Stimulated activated naive B cell treated with anti-CD40 and anti-IgM and Interleukin-4, amounts not matched to agents 10 μg/mL and 1 μg/mL and 100 μg/mL, for 72 hours (primary cell): ENCODE data around the gene PRKD3.

Experiments used
- ATAC-seq, 2 donors: fragments of 150-1000 bp; cut with Tn5 transposase; replicated peaks; 2 replicates each; pipeline ENCODE4 v1.10.0; 2021; ENCODE audit warnings: moderate library complexity in 1 of 2
- DNase-seq: peaks from one replicate; pipeline ENCODE4 v3.0.0; 2021
- H3K27ac Mint-ChIP-seq: one replicate; pipeline ENCODE4 v1.8.0; 2022; ENCODE audit warnings: mild to moderate bottlenecking, mixed read lengths
- H3K27me3 Mint-ChIP-seq, 2 donors: one replicate each; pipeline ENCODE4 v1.8.0; 2022; ENCODE audit warnings: mixed read lengths in 2 of 2
- H3K36me3 Mint-ChIP-seq, 2 donors: one replicate each; pipeline ENCODE4 v1.8.0; 2022; ENCODE audit warnings: mixed read lengths in 2 of 2, mild to moderate bottlenecking in 1 of 2
- H3K4me1 Mint-ChIP-seq, 2 donors: one replicate each; pipeline ENCODE4 v1.8.0; 2022; ENCODE audit warnings: mixed read lengths in 2 of 2, mild to moderate bottlenecking in 1 of 2
- H3K4me3 Mint-ChIP-seq, 2 donors: one replicate each; pipeline ENCODE4 v1.8.0; 2022; ENCODE audit warnings: mild to moderate bottlenecking in 2 of 2, mixed read lengths in 2 of 2, moderate library complexity in 1 of 2
- H3K9me3 Mint-ChIP-seq, 2 donors: one replicate each; pipeline ENCODE4 v1.8.0; 2022; ENCODE audit warnings: mixed read lengths in 2 of 2, mild to moderate bottlenecking in 1 of 2

Gene PRKD3

GRCh38 chr2:37355735-37356134, 31.1 kb upstream of the PRKD3 start:
- H3K4me3 Mint-ChIP-seq, result no peak overlapping the region
- H3K4me1 Mint-ChIP-seq, result peaks cover 3 to 4% of the 10 kb centered on the region in 2 donors
- no peaks in the 10 kb centered on the region for H3K9me3 Mint-ChIP-seq
- H3K36me3 Mint-ChIP-seq, result peaks cover 0 to 3% of the 10 kb centered on the region in 2 donors
- DNase-seq, result no peak
- ATAC-seq, result no peak
- H3K27ac Mint-ChIP-seq, result no peak overlapping the region
- H3K27me3 Mint-ChIP-seq, result peaks cover 25 to 43% of the 10 kb centered on the region in 2 donors

GRCh38 chr2:37354531-37354930, 29.9 kb upstream of the PRKD3 start:
- no peak overlapping the region for H3K4me3 Mint-ChIP-seq
- H3K27me3 Mint-ChIP-seq, result peaks cover 22 to 34% of the 10 kb centered on the region in 2 donors
- no peak for DNase-seq
- no peak overlapping the region for H3K27ac Mint-ChIP-seq
- no peaks in the 10 kb centered on the region for H3K9me3 Mint-ChIP-seq
- peaks cover 11 to 14% of the 10 kb centered on the region in 2 donors for H3K4me1 Mint-ChIP-seq
- ATAC-seq, result no peak
- H3K36me3 Mint-ChIP-seq, result peaks cover 0 to 3% of the 10 kb centered on the region in 2 donors

GRCh38 chr2:37350034-37350433, 25.4 kb upstream of the PRKD3 start:
- Mint-ChIP-seq H3K4me3 (peak overlapping the region; percentile 20 to 48), H3K27ac (peak overlapping the region; percentile 38), H3K9me3 (no peaks in the 10 kb centered on the region), H3K36me3 (peaks cover 0 to 3% of the 10 kb centered on the region in 2 donors), H3K4me1 (peaks cover 18 to 31% of the 10 kb centered on the region in 2 donors), H3K27me3 (peaks cover 21% of the 10 kb centered on the region in 2 donors)
- DNase-seq (peak; percentile 85), ATAC-seq (peak; percentile 95 to 98)

GRCh38 chr2:37349231-37349860, 24.7 kb upstream of the PRKD3 start:
- H3K4me3 Mint-ChIP-seq, result no peak overlapping the region
- peaks cover 20 to 37% of the 10 kb centered on the region in 2 donors for H3K4me1 Mint-ChIP-seq
- H3K27me3 Mint-ChIP-seq, result peaks cover 17% of the 10 kb centered on the region in 2 donors
- H3K9me3 Mint-ChIP-seq, result no peaks in the 10 kb centered on the region
- peak; percentile 35 to 38 for ATAC-seq
- H3K36me3 Mint-ChIP-seq, result peaks cover 0 to 3% of the 10 kb centered on the region in 2 donors
- H3K27ac Mint-ChIP-seq, result peak overlapping the region; percentile 56
- no peak for DNase-seq

- H3K4me3 Mint-ChIP-seq, result no peak overlapping the region
- peaks cover 25 to 48% of the 10 kb centered on the region in 2 donors for H3K4me1 Mint-ChIP-seq
- no peaks in the 10 kb centered on the region for H3K36me3 Mint-ChIP-seq
- peaks cover 7% of the 10 kb centered on the region in 2 donors for H3K27me3 Mint-ChIP-seq
- no peak for ATAC-seq
- DNase-seq, result no peak
- no peaks in the 10 kb centered on the region for H3K9me3 Mint-ChIP-seq
- H3K27ac Mint-ChIP-seq, result no peak overlapping the region
These were observed 23.5 kb upstream of the PRKD3 start for GRCh38 chr2:37348155-37348554.

- peaks cover 7 to 11% of the 10 kb centered on the region in 2 donors for H3K27me3 Mint-ChIP-seq
- peak within 1 kb of the TSS; percentile 87 to 90 for H3K4me3 Mint-ChIP-seq
- peaks cover 0 to 3% of the 10 kb centered on the region in 2 donors for H3K36me3 Mint-ChIP-seq
- peaks cover 22 to 53% of the 10 kb centered on the region in 2 donors for H3K4me1 Mint-ChIP-seq
- H3K27ac Mint-ChIP-seq, result peak within 1 kb of the TSS; percentile 90
- DNase-seq, result peak; percentile 30
- no peaks in the 10 kb centered on the region for H3K9me3 Mint-ChIP-seq
- ATAC-seq, result peak; percentile 73 to 76
These were observed 20.1 kb upstream of the PRKD3 start, which contains the start of gene QPCT for GRCh38 chr2:37344453-37345361. Gene QPCT (plus strand): TSS chr2:37344630. CDS start chr2:37344732, 102 bp downstream.

- peaks cover 0 to 3% of the 10 kb centered on the region in 2 donors for H3K36me3 Mint-ChIP-seq
- ATAC-seq (no peak), DNase-seq (no peak)
- H3K4me1 Mint-ChIP-seq, result peaks cover 15 to 45% of the 10 kb centered on the region in 2 donors
- H3K27me3 Mint-ChIP-seq, result peaks cover 7 to 11% of the 10 kb centered on the region in 2 donors
- peak overlapping the region; percentile 87 to 90 for H3K4me3 Mint-ChIP-seq
- peak overlapping the region; percentile 90 for H3K27ac Mint-ChIP-seq
- H3K9me3 Mint-ChIP-seq, result no peaks in the 10 kb centered on the region
These were observed 19.2 kb upstream of the PRKD3 start for GRCh38 chr2:37343537-37344434.

- Mint-ChIP-seq H3K27me3 (peaks cover 1 to 7% of the 10 kb centered on the region in 2 donors), H3K9me3 (no peaks in the 10 kb centered on the region), H3K36me3 (peaks cover 0 to 3% of the 10 kb centered on the region in 2 donors), H3K27ac (no peak overlapping the region), H3K4me1 (peaks cover 16 to 54% of the 10 kb centered on the region in 2 donors), H3K4me3 (no peak overlapping the region)
- DNase-seq (no peak), ATAC-seq (no peak)
These were observed 18.1 kb upstream of the PRKD3 start for GRCh38 chr2:37342591-37343220.

- H3K27me3 Mint-ChIP-seq, result peaks cover 0 to 3% of the 10 kb centered on the region in 2 donors
- no peak overlapping the region for H3K4me3 Mint-ChIP-seq
- H3K36me3 Mint-ChIP-seq, result peaks cover 0 to 3% of the 10 kb centered on the region in 2 donors
- H3K9me3 Mint-ChIP-seq, result no peaks in the 10 kb centered on the region
- ATAC-seq (no peak), DNase-seq (no peak)
- H3K4me1 Mint-ChIP-seq, result peaks cover 16 to 52% of the 10 kb centered on the region in 2 donors
- H3K27ac Mint-ChIP-seq, result no peak overlapping the region
These were observed 16.0 kb upstream of the PRKD3 start for GRCh38 chr2:37340637-37341036.

- Mint-ChIP-seq H3K27ac (peak overlapping the region; percentile 31), H3K27me3 (peaks cover 0 to 3% of the 10 kb centered on the region in 2 donors), H3K36me3 (peaks cover 0 to 3% of the 10 kb centered on the region in 2 donors), H3K4me1 (peaks cover 11 to 38% of the 10 kb centered on the region in 2 donors), H3K9me3 (no peaks in the 10 kb centered on the region), H3K4me3 (no peak overlapping the region)
- DNase-seq (peak; percentile 20), ATAC-seq (peak; percentile 84 to 91)
These were observed 14.3 kb upstream of the PRKD3 start for GRCh38 chr2:37338933-37339332.

- H3K27ac Mint-ChIP-seq, result no peak overlapping the region
- no peaks in the 10 kb centered on the region for H3K9me3 Mint-ChIP-seq
- H3K36me3 Mint-ChIP-seq, result peaks cover 0 to 3% of the 10 kb centered on the region in 2 donors
- H3K4me1 Mint-ChIP-seq, result peaks cover 11 to 34% of the 10 kb centered on the region in 2 donors
- no peak for DNase-seq
- ATAC-seq, result no peak
- peaks cover 0 to 3% of the 10 kb centered on the region in 2 donors for H3K27me3 Mint-ChIP-seq
- no peak overlapping the region for H3K4me3 Mint-ChIP-seq
These were observed 13.1 kb upstream of the PRKD3 start for GRCh38 chr2:37337620-37338280.

- H3K4me1 Mint-ChIP-seq, result peaks cover 9 to 26% of the 10 kb centered on the region in 2 donors
- no peak for DNase-seq
- no peaks in the 10 kb centered on the region for H3K9me3 Mint-ChIP-seq
- H3K36me3 Mint-ChIP-seq, result peaks cover 0 to 3% of the 10 kb centered on the region in 2 donors
- H3K4me3 Mint-ChIP-seq, result no peak overlapping the region
- no peak overlapping the region for H3K27ac Mint-ChIP-seq
- peaks cover 0 to 3% of the 10 kb centered on the region in 2 donors for H3K27me3 Mint-ChIP-seq
- no peak for ATAC-seq
These were observed 11.0 kb upstream of the PRKD3 start for GRCh38 chr2:37335604-37336003.

- Mint-ChIP-seq H3K36me3 (no peaks in the 10 kb centered on the region), H3K4me1 (peaks cover 7 to 15% of the 10 kb centered on the region in 2 donors), H3K27ac (no peak overlapping the region), H3K9me3 (no peaks in the 10 kb centered on the region), H3K4me3 (no peak overlapping the region), H3K27me3 (no peaks in the 10 kb centered on the region)
- DNase-seq, result no peak
- no peak for ATAC-seq
These were observed 8.6 kb upstream of the PRKD3 start for GRCh38 chr2:37333256-37333655.
